ENCODE results near the gene GABRG3. TPM values are rescaled to one million over a fixed set of nuclear protein-coding genes. Genes with fewer than 3 reads are reported as not detected.

GABRG3 gene
- total RNA-seq, 1 experiment from 2014 or later = 0.15 TPM

DNA sequence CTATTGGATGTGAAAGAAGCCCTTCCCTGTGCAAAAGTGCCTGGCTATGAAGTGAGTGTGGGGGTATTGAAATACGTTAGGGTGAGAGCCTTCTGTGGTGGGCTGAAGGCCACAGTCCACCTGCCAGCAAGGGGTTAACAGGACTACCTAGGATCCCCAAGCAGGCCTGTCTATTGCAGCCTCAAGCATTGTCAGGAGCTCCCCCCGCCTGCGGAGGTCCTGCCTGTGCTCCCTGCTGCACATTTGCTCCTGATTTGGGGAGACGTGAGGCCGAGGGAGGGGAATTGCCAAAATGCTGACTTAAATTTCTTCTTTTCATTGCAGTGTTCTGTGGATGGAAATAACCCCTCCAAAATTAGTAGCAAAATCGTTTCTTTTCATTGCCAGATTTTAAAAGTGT is 56.2 kb downstream of the GABRG3 start:
- H2BK5ac ChIP-seq (ENCODE audit: insufficient read length, low read length) = no peak overlapping the region
- no CpG with 5 or more reads among the region's 6 CpGs for WGBS (ENCODE audit: extremely low coverage, insufficient read length, low lambda C conversion rate)
- H2BK120ac ChIP-seq (ENCODE audit: low read depth, low read length, poor library complexity, severe bottlenecking) = no peak overlapping the region
- H3K79me1 ChIP-seq (ENCODE audit: insufficient read depth, low read depth, low read length, poor library complexity, severe bottlenecking) = no peaks in the 10 kb centered on the region
- TF ChIP-seq, protein P1, sequence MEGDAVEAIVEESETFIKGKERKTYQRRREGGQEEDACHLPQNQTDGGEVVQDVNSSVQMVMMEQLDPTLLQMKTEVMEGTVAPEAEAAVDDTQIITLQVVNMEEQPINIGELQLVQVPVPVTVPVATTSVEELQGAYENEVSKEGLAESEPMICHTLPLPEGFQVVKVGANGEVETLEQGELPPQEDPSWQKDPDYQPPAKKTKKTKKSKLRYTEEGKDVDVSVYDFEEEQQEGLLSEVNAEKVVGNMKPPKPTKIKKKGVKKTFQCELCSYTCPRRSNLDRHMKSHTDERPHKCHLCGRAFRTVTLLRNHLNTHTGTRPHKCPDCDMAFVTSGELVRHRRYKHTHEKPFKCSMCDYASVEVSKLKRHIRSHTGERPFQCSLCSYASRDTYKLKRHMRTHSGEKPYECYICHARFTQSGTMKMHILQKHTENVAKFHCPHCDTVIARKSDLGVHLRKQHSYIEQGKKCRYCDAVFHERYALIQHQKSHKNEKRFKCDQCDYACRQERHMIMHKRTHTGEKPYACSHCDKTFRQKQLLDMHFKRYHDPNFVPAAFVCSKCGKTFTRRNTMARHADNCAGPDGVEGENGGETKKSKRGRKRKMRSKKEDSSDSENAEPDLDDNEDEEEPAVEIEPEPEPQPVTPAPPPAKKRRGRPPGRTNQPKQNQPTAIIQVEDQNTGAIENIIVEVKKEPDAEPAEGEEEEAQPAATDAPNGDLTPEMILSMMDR (conservative IDR thresholded peaks at IDR 0.05) = no peak
- H3K9me3 Mint-ChIP-seq = no peaks in the 10 kb centered on the region
- no peaks in the 10 kb centered on the region; the same call in 1 of the 2 replicates for H3K27me3 Mint-ChIP-seq (ENCODE audit: low read depth)
- H2BK20ac ChIP-seq (ENCODE audit: low read depth, low read length, poor library complexity, severe bottlenecking) = no peak overlapping the region
- no peak overlapping the region for H3K23ac ChIP-seq (ENCODE audit: insufficient read length, low read depth, low read length)
- no peak overlapping the region for H3K4me2 ChIP-seq (ENCODE audit: insufficient read depth, insufficient read length, low read length)
- no peak for DNase-seq
- no peak overlapping the region for H3K9ac ChIP-seq (ENCODE audit: extremely low read depth, insufficient read length, low read length)
- no peak overlapping the region for H2AFZ ChIP-seq (ENCODE audit: low read length)
- no peak overlapping the region for H2BK12ac ChIP-seq (ENCODE audit: insufficient read length, low read depth, low read length)
- H3K4me3 Mint-ChIP-seq = no peak overlapping the region
- no peak overlapping the region for H3K18ac ChIP-seq (ENCODE audit: insufficient read length, low read depth, low read length)
- H3K4me1 Mint-ChIP-seq = peaks cover 16 to 21% of the 10 kb centered on the region in 2 experiments
- H3K4me1 ChIP-seq (ENCODE audit: insufficient read depth, low read length) = no peaks in the 10 kb centered on the region; the same call in 1 of the 2 replicates
- no peaks in the 10 kb centered on the region for H3K79me2 ChIP-seq (ENCODE audit: insufficient read depth, low read length)
- H3K36me3 Mint-ChIP-seq (ENCODE audit: insufficient read depth in 1 of 3, low read depth in 3 of 3) = no peaks in the 10 kb centered on the region
- H2BK15ac ChIP-seq (ENCODE audit: low read depth, low read length) = no peak overlapping the region
- no peak overlapping the region for H3T11ph ChIP-seq (ENCODE audit: low read length)
- no peaks in the 10 kb centered on the region for H3K27me3 ChIP-seq (ENCODE audit: insufficient read depth, low read length)
- H3K27ac Mint-ChIP-seq = no peak overlapping the region
- H3K56ac ChIP-seq (ENCODE audit: insufficient read length, low read depth, low read length) = no peak overlapping the region
- no peaks in the 10 kb centered on the region for H3K23me2 ChIP-seq (ENCODE audit: insufficient read length, low read depth, low read length, poor library complexity, severe bottlenecking)
- H4K20me1 ChIP-seq (ENCODE audit: control insufficient read depth, insufficient read depth, insufficient read length) = no peaks in the 10 kb centered on the region
- H3K14ac ChIP-seq (ENCODE audit: insufficient read depth, low read length) = no peak overlapping the region
- H4K8ac ChIP-seq (replicated peaks; ENCODE audit: insufficient read length, low read depth, low read length) = no peak overlapping the region
- no peak overlapping the region for H2AK5ac ChIP-seq (ENCODE audit: insufficient read length, low read length)
- no peak overlapping the region for H4K91ac ChIP-seq (ENCODE audit: insufficient read length, low read depth, low read length)
- no peak overlapping the region for H4K5ac ChIP-seq (ENCODE audit: insufficient read length, low read depth, low read length)
- H3K4ac ChIP-seq (ENCODE audit: low read depth, low read length) = no peak overlapping the region
- H3K27ac ChIP-seq (ENCODE audit: insufficient read length, low read depth, low read length) = no peak overlapping the region
- no peaks in the 10 kb centered on the region for H3K9me3 ChIP-seq (ENCODE audit: control insufficient read depth, low read depth, low read length)
